Measurements from ENCODE around the gene LENG8.

Gene LENG8

DNA sequence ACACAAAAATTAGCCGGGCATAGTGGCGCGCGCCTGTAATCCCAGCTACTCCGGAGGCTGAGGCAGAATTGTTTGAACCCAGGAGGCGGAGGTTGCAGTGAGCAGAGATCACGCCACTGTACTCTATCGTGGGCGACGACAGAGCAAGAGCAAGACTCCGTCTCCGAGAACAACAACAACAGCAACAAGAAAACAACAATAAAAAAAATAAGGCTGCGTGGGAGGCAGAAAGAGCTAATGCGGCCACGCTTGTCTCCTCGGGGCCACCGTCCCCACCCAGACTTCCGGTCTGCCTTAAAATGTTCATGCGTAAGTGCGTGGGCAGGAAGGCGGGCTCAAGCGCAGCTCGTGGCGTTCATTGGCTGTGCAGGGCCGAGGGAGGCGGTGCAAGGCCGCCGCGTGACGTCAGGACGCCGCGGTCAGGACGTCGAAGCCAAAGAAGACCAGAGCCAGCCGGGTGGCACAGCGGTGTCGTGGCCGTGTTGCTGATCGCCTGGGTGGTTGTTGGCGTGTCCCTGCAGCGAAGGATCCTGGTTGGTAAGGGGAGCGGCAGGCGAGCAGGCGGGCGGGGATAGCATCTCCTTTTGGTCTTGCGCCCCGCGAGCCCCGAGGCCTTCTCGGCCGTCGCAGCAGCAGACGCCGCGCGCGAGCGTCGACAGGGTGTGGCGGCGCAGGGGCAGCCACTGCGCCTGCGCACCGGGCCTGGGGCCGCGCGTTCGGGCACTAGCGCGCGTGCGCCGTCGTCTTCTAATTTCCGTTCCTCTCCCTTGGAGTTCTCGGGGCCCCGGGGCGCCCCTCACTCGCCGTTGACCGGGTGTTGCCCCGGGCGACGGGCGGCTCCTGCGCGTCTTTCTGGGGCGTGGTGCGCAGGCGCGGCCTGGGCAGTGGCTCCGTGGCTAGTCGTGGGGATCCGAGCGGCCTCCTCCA lies at the start of gene LENG8:
Gene LENG8, plus strand, starts transcription at position 426 of the 927 bp plus-strand sequence. CDS start 2,146 bp downstream, outside the sequence.
- peak; percentile 97 for DNase-seq

DNA sequence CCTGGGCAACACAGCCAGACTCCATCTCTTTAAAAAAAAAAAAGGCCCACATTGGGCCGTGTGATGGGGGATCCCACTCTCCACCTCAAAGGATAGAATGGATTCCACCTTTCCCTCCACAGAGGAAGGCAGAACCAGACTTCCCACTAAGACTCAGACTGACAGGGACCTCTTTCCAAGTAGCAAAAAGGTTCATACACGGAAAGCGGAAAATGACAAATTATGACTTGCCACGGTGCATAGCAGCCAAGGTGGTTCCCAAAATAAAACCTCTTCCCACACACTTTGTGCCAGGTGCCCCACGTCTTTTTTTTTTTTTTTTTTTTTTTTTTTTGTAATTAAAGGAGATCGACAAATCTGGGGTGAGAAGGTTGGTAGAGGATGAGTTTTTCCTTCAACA lies 48.1 kb upstream of the LENG8 start:
- DNase-seq, result no peak

DNA sequence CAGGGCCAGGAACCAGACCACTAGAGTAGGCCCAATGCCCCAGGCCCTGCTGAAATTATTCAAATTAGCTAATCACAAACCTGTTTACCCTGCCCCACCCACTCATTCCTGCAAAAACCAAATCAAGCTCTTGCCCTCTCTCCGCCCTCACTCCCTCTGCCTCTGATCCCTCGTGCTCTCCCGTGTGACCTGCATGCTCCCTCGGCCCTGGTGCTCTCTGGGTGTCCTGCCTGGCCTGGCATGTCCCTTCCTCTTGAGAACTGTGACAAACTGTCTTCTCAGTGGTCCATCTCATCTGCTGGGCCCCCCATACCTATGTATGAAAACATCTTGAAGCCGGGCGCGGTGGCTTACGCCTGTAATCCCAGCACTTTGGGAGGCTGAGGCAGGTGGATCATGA lies 45.9 kb upstream of the LENG8 start:
- DNase-seq, result no peak

DNA sequence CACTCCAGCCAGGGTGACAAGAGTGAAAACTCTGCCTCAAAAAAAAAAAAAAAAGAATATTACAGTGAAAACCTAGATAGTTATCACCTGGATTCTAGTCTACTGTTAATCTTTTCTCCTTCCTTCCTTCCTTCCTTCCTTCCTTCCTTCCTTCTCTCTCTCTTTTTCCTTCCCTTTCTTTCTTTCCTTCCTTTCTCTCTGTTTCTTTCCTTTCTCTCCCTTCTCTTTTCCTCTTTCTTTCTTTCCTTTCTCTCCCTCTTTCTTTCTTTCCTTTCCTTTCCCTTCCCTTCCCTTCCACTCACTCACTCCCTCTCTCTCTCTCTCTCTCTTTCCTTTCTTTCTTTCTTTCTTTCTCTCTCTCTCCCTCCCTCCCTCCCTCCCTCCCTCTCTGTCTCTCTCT lies 43.4 kb upstream of the LENG8 start:
- DNase-seq, result no peak

DNA sequence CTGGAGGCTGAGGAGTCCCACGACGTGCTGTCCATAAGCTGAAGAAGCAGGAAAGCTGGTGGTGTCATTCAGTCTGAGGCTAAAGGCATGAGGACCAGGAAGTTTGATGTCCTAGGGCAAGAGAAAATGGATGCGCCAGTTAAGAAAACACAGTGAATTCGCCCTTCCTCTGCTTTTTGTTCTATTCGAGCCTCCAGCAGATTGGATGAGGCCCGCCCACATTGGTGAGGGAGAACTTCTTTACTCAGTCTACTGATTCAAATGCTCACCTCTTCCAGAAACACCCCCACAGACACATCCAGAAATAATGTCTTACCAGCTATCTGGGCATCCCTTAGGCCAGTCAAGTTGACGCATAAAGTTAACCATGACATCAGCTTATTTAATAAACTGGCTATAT lies 41.2 kb upstream of the LENG8 start:
- no peak for DNase-seq

DNA sequence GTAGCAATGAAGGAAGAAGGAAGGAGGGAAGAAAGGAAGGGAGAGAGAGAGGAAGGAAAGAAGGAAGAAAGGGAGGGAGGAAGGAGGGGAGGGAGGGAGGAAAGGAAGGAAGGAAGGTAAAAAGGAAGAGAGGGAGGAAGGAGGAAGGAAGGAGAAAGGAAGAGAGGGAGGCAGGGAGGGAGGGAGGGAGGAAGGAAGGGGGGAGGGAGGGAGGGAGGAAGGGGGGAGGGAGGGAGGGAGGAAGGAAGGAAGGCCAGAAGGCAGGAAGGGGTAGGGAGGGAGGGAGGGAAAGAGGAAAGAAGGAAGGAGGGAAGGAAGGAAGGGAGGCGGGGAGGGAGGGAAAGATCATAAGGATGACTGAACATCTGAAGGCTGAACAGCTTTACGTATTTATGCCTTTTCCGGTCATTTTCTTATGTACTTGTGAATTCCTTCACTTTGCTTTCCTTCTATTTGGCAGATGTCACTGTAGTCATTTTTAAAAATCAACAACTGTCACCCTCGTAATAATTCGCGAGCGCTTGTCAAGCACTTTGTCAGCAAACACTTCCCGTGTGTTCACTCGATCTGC lies 40.5 kb upstream of the LENG8 start:
- no peak for DNase-seq

DNA sequence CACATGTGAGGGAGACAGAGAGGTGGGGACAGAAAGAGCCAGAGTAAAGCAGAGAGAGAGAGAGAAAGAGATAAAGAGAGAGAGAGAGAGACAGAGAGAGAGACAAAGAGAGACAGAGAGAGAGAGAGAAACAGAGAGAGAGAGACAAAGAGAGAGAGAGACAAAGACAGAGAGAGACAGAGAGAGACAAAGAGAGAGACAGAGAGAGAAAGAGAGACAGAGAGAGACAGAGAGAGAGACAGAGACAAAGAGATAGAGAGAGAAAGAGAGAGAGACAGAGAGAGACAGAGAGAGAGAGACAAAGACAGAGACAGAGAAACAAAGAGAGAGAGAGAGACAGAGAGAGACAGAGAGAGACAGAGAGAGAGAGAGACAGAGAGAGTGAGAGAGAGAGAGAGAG lies 38.0 kb upstream of the LENG8 start:
- no peak for DNase-seq

DNA sequence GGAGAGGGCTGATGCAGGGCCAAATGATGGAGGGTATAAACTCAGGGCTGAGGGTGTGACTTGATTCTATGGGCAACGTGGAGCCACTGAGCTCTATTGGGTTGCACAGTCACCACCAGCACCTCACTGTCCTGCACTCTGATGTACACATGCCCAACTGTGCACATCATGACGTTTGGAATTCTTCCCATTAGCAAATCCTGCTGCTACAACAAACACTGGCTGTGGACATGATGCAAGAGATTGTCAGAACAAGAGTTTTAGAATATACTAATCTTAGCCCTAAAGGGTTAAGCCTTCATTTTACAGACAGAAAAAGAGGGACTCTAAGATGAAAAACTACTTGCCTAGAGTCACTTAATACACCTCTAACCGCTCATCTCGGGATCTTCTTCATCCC lies 36.1 kb upstream of the LENG8 start:
- no peak for DNase-seq

DNA sequence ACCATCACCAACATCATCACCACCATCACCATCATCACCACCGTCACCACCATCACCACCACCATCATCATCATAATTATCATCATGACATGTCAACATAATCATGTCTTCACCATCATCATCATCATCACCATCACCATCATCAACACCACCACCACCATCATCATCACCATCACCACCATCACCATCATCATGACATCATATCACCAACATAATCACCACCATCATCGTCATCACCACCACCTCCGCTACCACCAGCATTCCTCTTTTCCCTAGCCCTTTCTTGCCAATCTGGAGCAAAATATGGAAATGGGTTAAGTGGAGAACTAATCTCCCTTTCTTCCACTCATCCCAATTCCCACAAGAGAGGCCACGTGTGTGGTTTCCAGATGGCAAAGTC lies 34.8 kb upstream of the LENG8 start:
- DNase-seq, result no peak

DNA sequence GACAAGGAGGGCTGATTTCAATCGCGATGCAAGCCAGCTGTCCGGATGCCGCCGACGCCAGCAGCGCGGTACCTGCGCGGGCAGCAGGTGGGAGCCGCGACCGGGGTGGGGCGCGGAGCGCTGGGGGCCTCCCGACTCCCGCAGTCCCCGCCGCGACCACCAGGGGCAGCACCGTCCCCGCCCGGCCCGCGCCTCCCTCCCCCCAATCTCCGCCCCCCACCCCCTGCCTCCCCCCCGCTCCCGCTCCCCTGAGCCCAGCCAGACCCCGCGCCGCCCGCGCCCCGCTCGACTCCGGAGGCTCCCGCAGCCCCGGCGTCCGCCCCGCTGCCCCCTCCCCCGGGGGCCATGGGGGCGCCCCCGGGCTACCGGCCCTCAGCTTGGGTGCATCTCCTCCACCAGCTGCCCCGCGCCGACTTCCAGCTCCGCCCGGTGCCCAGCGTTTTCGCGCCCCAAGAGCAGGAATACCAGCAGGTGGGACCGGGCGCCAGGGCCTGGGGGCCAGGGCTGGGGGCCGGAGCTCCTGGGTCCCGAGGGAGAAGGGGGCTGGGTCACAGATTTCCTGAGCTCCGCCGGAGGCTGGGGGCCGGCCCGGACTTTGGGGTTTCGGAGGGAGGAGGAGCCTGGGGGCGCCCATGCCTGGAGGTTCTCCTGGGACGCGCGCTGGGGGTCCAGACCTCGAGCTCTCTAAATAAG lies 33.6 kb upstream of the LENG8 start, which contains the start of gene TTYH1:
Gene TTYH1, plus strand, starts transcription at position 257 of the 693 bp plus-strand sequence. Its CDS starts 89 bp downstream, at position 346.
- no peak for DNase-seq

DNA sequence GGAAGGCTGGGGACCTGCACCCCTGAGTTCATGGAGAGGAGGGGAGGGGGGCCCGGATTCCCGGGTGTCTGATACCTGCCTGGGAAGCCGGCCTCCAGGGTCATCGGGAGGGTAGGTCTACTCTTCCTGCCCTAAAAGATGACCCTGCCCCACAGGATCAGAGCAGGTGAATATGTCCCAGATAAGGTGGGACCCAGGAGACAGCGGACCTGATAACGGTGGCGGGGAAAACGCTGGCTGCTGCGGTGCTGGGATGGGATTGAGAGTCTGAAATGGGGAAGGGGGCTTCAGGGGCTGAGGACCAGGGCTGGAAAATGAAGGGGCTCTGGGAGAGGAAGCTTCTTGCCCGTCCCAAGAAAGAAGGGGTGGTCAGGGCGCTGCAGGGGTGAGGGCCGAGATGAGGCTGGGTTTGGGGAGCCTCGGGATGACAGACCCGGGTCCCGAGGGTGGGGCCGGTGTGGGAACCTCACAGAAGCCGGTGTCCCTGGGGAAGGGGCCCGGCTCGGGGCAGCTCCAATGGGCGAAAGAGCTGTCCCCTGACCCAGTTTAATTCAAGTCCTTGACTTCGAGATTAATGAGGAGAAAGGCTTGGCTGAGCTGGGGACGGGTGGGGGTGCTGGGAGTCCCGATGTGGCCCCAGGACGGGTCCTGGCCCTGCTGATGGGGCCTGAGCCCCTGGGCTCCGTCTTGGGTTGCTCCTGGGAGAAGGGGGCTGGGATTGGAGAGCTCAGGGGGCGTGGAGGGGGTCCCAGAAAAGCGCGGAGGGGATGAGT lies 32.9 kb upstream of the LENG8 start:
- no peak for DNase-seq

DNA sequence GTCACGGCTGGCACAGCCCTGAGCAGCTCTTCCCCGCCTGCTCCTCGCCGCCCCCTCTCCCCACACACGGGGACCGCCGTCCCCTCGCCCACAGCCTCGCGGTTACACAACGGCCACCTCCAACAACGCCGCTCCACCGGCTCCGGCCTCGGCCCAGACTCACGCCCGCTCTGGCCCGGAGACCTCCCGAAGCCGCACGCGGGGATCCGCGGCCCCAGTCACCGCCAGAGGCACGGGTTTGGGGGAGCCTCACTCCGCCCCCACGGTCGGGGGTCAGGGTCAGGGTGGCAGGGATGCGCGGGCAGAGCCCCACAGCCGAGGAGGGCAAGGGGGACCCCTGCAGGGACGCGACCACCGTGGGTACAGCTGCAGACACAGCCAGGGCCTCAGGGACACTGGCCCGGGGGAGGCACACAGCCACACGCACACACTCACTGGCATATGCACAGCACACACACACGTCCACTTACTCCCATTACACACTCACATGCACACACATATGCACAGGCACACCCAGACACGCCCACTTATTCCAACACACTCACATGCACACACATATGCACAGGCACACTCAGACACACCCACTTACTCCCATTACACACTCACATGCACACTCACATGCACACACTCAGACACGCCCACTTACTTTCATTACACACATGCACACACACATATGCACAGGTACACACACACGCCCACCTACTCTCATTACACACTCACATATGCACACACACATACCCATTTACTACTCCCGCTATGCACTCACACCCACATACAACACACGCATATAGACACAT lies 32.1 kb upstream of the LENG8 start:
- DNase-seq, result no peak

DNA sequence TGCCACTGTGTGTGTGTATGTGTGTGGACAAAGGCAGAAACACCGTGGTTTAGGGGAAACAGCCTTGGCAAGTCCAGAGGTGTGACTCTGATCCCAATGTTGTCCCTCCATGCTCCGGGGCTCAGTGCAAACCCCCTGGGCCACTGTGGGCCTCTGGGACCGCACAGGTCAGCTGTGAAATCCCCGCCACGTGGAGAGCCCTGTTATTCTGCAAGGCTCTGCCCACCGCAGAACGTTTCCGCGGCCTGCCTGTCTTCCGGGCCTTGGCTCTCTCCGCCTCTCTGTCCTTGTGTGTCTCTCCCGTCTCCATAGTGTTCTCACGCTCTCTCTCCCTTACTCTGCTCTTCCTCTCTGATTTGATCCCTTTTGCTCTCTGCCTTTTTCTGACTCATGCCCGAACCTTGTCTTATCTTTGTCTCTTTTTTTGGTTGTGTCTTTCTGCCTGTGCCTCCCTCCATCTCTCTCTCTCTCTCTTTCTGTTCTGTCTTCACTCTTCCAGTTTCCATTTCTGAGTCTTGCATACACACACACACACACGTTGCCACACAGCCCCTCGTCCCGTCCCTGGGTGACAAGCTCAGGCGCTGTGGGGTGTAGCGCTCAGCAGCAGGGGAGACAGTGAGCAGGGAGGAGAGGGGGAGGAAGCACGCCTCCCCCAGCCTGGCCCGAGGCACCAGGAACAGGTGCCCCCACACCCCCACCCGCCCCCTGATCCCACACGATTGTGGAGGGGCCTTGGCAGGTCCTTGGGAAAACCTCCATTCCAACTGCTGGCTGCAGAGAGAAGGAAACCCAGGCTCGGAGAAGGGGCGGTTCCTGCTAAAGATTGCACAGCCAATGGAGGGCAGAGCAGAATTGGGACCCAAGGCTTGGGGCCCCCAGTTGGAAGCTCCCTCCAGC lies 30.7 kb upstream of the LENG8 start:
- no peak for DNase-seq

DNA sequence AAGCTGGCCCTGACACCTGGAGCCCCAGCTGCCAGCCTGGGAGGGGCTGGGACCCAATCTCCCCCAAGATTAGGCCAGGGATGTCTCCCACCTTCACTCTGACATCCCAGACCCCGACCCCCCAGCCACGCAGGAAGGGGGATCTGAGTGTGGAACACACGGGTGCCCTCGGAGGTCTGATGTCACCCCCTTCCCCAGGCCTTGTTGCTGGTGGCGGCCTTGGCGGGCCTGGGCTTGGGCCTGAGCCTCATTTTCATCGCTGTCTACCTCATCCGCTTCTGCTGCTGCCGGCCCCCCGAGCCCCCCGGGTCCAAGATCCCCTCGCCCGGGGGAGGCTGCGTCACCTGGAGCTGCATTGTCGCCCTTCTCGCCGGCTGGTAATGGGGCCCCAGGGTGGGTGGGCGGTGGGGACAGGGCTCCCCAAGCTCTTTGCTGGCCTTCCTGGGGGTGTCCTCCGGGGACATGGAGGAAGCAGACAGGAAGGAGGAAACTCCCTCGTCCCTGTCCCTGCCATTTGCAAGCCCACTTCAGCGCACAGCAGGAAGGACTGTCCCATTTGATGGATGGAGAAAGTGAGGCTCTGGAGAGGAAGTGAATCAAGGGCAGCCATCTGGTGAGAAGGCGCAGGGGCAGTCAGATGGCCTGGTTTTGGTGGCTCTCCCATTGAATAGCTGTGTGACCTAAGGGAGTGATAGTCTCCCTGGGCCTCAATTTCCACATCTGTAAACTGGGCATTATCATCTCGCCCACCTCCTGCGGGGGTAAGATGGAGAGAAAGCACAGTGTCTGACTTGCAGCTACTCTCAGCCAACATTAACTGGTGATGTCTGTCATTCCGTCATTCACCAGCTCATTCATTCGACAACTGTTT lies 29.8 kb upstream of the LENG8 start:
- DNase-seq, result no peak

DNA sequence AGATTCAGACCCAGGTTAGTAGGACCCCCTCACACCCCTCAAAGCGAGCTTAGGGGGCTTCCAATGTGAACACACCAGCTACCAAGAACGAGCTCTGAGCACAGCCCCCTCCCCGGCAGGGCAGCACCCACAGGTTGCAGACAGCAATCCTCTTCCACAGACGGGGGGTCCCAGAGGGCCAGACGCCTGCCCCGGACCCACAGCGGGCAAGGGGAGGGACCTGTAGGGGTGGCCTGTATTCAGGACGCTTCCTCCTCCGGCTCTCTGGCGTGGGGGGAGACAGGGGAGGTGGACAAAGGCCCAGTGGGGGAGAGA lies 29.0 kb upstream of the LENG8 start:
- DNase-seq, result no peak

DNA sequence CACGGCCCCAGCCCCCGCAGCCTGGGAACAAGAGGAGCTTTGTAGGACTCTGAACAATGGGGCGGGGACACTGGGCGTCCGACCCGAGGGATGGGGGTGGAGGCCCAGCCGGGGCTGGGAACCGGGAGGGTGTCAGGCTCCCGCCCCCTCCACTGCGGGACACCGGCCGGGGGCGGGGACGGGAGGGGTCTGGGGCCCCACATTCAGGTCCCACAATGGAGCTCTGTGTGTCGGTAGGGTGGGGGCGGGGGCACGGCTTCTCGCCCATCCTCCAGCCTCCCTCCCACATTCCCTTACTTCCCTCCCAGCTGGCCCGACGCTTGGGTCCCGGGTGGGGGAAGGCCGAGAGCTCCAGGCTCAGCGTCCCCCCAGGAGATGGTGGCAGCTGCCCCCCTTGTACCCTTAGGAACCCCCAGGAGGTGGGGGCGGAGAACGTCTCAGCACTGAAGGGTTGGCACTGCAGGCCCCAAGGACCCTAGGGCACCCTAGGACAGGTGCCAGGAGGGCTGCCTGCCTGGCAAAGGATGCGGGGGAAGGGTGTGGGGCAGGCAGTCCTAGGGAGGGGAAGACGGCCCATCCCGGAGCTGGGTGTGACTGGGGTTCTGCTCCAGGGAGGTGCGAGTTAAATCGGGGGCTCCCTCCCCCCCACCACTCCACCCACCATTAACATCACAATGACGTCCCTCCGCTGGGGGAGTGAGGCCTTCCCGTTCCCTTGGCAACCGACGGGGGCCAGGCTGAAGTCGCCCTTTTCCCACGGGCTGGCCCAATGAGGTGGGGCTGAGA lies 28.4 kb upstream of the LENG8 start:
- no peak for DNase-seq

DNA sequence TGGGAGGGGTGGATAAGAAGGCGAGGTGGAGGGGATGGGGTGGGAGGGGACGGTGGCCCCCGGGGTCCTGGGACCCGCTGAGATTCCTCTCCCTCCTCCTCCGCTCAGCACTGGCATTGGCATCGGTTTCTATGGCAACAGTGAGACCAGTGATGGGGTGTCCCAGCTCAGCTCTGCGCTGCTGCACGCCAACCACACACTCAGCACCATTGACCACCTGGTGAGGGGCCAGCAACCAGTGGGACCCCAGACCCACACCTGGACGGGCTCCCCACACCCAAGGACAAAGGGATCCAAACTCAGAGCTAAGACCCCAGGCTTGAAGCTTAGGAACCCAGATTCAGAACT lies 27.9 kb upstream of the LENG8 start:
- DNase-seq, result no peak

DNA sequence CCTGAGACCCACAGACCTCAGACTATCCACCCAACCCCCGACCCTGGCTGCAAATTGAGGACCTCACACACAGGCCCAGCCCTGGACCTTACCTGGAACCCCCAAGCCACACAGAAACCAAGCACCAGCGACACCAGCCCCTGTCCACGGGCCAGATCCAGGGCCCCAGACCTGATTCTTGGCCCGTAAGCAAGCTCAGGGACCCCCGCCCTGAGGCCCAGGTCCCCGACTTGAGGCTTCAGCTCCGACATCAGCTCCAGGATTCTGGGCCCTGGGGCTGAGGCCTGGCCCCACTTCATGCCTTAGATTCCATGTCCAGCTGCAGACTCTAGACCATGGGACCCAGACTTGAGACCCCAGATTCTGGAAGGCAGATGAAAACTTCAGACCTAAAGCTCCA lies 27.5 kb upstream of the LENG8 start:
- no peak for DNase-seq

DNA sequence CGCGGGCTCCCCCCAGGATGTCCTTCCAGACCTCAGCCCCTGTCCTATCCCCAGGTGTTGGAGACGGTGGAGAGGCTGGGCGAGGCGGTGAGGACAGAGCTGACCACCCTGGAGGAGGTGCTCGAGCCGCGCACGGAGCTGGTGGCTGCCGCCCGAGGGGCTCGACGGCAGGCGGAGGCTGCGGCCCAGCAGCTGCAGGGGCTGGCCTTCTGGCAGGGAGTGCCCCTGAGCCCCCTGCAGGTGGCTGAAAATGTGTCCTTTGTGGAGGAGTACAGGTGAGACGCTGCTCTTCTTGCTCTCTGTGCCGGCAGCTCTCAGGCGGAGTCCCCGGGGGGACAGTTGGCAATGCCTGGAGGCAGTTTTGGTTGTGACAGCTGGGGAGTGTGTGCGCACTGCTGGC lies 26.9 kb upstream of the LENG8 start:
- DNase-seq, result peak; percentile 63

DNA sequence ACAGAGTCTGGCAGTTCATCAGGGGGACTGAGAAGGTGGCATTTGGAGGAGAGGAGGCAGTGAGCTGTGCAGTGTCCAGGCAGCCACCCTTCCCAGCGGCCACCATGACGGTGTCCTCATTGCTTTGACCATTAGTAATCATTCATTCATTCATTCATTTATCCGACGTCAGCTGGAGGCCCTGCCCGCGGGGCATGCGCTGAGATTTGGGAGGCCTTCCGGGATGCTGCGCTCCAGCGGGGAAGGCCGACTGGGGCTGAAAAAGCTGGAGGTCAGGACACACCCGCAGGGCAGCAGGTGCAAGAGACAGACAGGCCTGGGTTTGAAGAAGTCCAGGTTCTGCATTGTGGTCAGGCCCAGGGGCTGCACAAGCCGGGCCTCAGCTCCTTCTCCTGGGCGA lies 24.8 kb upstream of the LENG8 start:
- DNase-seq, result no peak

All from NCI-H146 (cell line).